A673 (cell line): ENCODE data around the gene LSM11. TPM values are rescaled to one million over a fixed set of nuclear protein-coding genes. Genes with fewer than 3 reads are reported as not detected.
A peak's percentile ranks its signal among the peaks of the same experiment; 100 is the strongest.

ENCODE experiments used
- BruUV-seq: library from RNA; stranded (reverse); fragments of 400-500 nt; replicated peaks from 2 replicates; lab custom pipeline; 2021; lab: Mats Ljungman, UMichigan
- CTCF ChIA-PET: fragments of 300-600 bp; sonication (Branson Sonifier 250); formaldehyde crosslinking; loops from one replicate; lab custom pipeline; 2022; ENCODE audit warnings: antibody characterized with exemption; lab: Charles Lee
- POLR2A ChIA-PET: fragments of 300-600 bp; sonication (Branson Sonifier 250); formaldehyde crosslinking; loops from one replicate; lab custom pipeline; 2022; ENCODE audit warnings: antibody characterized with exemption; ENCODE audit not compliant: low non-redundant PET; lab: Charles Lee
- DNase-seq: peaks from one replicate; pipeline ENCODE4 v3.0.0-alpha.2; 2015; ENCODE audit warnings: low spot score
- H3K27ac ChIP-seq: fragments of 200-600 bp; sonication (generic); 2 replicates; pipeline ENCODE4 v1.5.1; 2016; ENCODE audit warnings: mixed run types, low read depth, mild to moderate bottlenecking, mixed read lengths, antibody characterized with exemption, low read length; ENCODE audit not compliant: poor library complexity, severe bottlenecking
- H3K27me3 ChIP-seq: fragments of 200-600 bp; sonication (generic); replicated peaks from 2 replicates; pipeline ENCODE4 v1.6.1; 2017; ENCODE audit warnings: mixed run types, low read depth, mild to moderate bottlenecking, mixed read lengths, antibody characterized with exemption, low read length; ENCODE audit not compliant: insufficient read depth, poor library complexity
- H3K36me3 ChIP-seq: fragments of 200-600 bp; sonication (generic); 2 replicates; pipeline ENCODE4 v1.6.1; 2016; ENCODE audit warnings: mixed run types, mild to moderate bottlenecking, mixed read lengths, antibody characterized with exemption, low read length; ENCODE audit not compliant: insufficient read depth, poor library complexity, severe bottlenecking
- H3K4me1 ChIP-seq: fragments of 200-600 bp; sonication (generic); 2 replicates; pipeline ENCODE4 v1.6.1; 2017; ENCODE audit warnings: mixed run types, mild to moderate bottlenecking, mixed read lengths, antibody characterized with exemption, low read length; ENCODE audit not compliant: insufficient read depth, poor library complexity, severe bottlenecking
- H3K4me3 ChIP-seq: fragments of 200-600 bp; sonication (generic); 2 replicates; pipeline ENCODE4 v1.5.1; 2016; ENCODE audit warnings: low read depth, mixed run types, mild to moderate bottlenecking, mixed read lengths, low read length; ENCODE audit not compliant: poor library complexity, severe bottlenecking
- H3K9me3 ChIP-seq: fragments of 200-600 bp; sonication (generic); 2 replicates; pipeline ENCODE4 v1.6.1; 2016; ENCODE audit warnings: mixed run types, low read depth, mild to moderate bottlenecking, mixed read lengths, antibody characterized with exemption, low read length; ENCODE audit not compliant: poor library complexity, severe bottlenecking
- EZH2 ChIP-seq: fragments of 200-600 bp; sonication (generic); IDR thresholded peaks from 2 replicates; pipeline ENCODE4 v1.6.1; 2017; ENCODE audit warnings: borderline replicate concordance, low read depth, mild to moderate bottlenecking, mixed read lengths, antibody characterized with exemption, low read length; ENCODE audit not compliant: poor library complexity, severe bottlenecking
- intact Hi-C: fragments of 100-400 bp; cut with micrococcal nuclease; formaldehyde crosslinking; loops from one replicate; pipeline ENCODE4 v1.10.0; 2022; ENCODE audit not compliant: unreplicated experiment
- total RNA-seq: library from RNA; stranded (reverse); gene quantifications from 2 replicates; pipeline ENCODE4 v1.2.3, GENCODE V29; 2021
- TF ChIP-seq, protein P1 (sequence below): fragments of 300-800, 200-600 bp; sonication (generic); conservative IDR thresholded peaks from 2 replicates; pipeline ENCODE4 v1.5.1; 2017; ENCODE audit warnings: low read depth, mild to moderate bottlenecking, antibody characterized with exemption, low read length, moderate library complexity, mixed read lengths

LSM11 gene
- total RNA-seq, 1 experiment from 2014 or later = 3.6 TPM

DNA sequence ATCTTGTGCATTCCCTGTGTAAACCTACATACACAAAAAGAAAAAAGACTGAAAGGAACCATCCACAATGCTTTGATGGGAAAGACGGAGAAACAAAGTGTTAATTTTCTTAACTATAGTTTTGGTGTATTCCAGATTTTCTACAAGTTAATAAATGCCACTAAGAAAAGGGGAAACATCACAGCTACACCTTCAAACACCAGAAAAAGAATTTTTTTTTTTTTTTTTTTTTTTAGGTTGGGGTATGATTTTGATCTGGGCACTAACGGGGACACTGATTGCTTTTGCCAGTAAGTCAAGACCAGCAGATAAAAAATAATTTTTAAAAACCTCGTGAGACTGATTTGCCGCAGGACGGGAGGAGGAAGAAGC, 12.6 kb upstream of the LSM11 start:
- Histone ChIP-seq H3K4me1 (peaks cover 4% of the 10 kb centered on the region), H3K27me3 (no peaks in the 10 kb centered on the region), H3K27ac (peak overlapping the region; percentile 89), H3K9me3 (no peaks in the 10 kb centered on the region), H3K36me3 (no peaks in the 10 kb centered on the region), H3K4me3 (peak overlapping the region; percentile 71)
- intact Hi-C loops = no loop called here
- POLR2A ChIA-PET = interaction anchor here (0.5 kb wide), 1 partner anchor 11 kb away, joined by 4 read pairs; no protein-coding TSS in a partner anchor
- CTCF ChIA-PET = interaction anchor here (1.9 kb wide), 1 partner anchor 12 kb away, joined by 10 read pairs; the partner anchor contains the start of gene LSM11
- TF ChIP-seq, protein P1, sequence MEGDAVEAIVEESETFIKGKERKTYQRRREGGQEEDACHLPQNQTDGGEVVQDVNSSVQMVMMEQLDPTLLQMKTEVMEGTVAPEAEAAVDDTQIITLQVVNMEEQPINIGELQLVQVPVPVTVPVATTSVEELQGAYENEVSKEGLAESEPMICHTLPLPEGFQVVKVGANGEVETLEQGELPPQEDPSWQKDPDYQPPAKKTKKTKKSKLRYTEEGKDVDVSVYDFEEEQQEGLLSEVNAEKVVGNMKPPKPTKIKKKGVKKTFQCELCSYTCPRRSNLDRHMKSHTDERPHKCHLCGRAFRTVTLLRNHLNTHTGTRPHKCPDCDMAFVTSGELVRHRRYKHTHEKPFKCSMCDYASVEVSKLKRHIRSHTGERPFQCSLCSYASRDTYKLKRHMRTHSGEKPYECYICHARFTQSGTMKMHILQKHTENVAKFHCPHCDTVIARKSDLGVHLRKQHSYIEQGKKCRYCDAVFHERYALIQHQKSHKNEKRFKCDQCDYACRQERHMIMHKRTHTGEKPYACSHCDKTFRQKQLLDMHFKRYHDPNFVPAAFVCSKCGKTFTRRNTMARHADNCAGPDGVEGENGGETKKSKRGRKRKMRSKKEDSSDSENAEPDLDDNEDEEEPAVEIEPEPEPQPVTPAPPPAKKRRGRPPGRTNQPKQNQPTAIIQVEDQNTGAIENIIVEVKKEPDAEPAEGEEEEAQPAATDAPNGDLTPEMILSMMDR = no peak
- TF ChIP-seq EZH2 = no peak
- DNase-seq = no peak
- BruUV-seq = no TSS peak

DNA sequence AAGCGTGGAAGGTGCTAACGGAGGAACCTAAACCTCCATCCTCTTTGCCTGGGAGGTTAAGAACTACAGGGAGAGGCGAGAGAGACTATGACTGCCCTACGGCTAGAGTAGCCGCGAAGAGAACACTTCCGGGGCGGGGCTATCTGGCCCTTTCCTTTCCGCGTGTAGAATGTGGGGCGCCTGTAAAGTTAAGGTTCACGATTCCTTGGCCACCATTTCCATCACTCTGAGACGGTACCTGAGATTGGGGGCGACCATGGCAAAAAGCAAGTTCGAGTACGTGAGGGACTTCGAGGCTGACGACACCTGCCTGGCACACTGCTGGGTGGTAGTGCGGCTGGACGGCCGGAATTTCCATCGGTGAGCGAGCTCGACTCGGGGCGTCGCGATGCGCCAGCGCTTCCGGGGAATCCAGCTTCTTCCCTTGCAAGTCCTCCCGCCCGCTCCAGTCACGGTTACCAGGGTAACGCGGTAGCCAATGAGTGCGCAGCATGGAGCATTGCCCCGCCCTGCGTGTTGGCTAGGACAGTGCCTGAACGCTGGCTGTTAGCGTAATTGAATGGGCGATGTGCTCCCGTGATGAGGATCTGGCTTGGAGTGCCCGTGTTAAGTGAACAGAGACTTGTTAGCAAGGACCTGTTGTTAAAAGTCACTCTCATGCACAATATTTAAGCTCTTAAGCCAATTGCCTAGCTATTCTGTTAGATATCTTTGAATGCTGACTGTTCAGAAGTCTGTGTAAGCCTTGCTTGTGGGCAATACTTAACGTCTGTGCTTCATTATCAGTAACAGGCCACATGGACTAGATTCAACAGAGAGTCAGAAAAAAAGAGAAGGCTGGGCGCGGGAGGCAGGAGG, 12.0 kb upstream of the LSM11 start, which contains the start of gene THG1L:
Gene THG1L (plus strand): TSS at position 149 of the 858 bp plus-strand sequence. CDS start 21 bp downstream, at position 170.
- TF ChIP-seq EZH2 = no peak
- TF ChIP-seq, protein P1 = no peak
- H3K9me3 ChIP-seq = no peaks in the 10 kb centered on the region
- H3K4me1 ChIP-seq = peaks cover 4% of the 10 kb centered on the region
- POLR2A ChIA-PET = interaction anchor here (0.5 kb wide), 1 partner anchor 10 kb away, joined by 4 read pairs; no protein-coding TSS in a partner anchor
- no peaks in the 10 kb centered on the region for H3K27me3 ChIP-seq
- peak; percentile 98 for DNase-seq
- H3K4me3 ChIP-seq = peak within 1 kb of the TSS; percentile 71
- intact Hi-C loops = no loop called here
- BruUV-seq = TSS peak; percentile 78
- no peaks in the 10 kb centered on the region for H3K36me3 ChIP-seq
- peak within 1 kb of the TSS; percentile 89 for H3K27ac ChIP-seq
- CTCF ChIA-PET = interaction anchor here (1.1 to 1.9 kb wide), 2 partner anchors 10 to 12 kb away, joined by 4 to 10 read pairs; partner anchors contain the start of gene LSM11

DNA sequence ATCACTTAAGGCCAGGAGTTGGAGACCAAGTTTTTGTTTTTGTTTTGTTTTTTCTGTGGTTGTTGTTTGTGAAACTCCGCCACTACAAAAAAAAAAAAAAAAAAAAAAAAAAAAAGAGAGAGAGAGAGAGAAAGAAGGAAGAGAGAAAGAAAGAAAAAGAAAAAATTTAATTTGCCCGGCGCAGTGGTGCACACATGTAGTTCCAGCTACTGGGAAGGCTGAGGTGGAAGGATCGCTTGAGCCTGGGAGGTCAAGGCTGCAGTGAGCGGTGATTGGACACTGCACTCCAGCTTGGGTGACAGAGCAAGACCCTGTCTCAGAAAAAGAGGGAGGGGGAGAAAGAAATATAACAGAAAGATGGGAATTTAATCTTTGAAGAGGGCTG, 11.4 kb upstream of the LSM11 start:
- no peaks in the 10 kb centered on the region for H3K9me3 ChIP-seq
- no peak for DNase-seq
- H3K27me3 ChIP-seq = no peaks in the 10 kb centered on the region
- peak overlapping the region; percentile 71 for H3K4me3 ChIP-seq
- peaks cover 4% of the 10 kb centered on the region for H3K4me1 ChIP-seq
- no TSS peak for BruUV-seq
- TF ChIP-seq EZH2 = no peak
- TF ChIP-seq, protein P1 = no peak
- intact Hi-C loops = no loop called here
- ChIA-PET POLR2A (interaction anchor here (0.7 kb wide), 1 partner anchor 14 kb away, joined by 3 read pairs; no protein-coding TSS in a partner anchor), CTCF (interaction anchor here (1.1 to 1.9 kb wide), 2 partner anchors 10 to 11 kb away, joined by 4 to 10 read pairs; partner anchors contain the start of gene LSM11)
- no peak overlapping the region for H3K27ac ChIP-seq
- no peaks in the 10 kb centered on the region for H3K36me3 ChIP-seq
